ENCODE data around the gene CNDP2. TPM values are rescaled to one million over a fixed set of nuclear protein-coding genes. Genes with fewer than 3 reads are reported as not detected.
A peak's percentile ranks its signal among the peaks of the same experiment; 100 is the strongest.
"Not testable (repeated sequence)": the region's sequence is repeated elsewhere in the genome, so short reads cannot be mapped to it uniquely, and the experiment has no call there.

Gene CNDP2
- total RNA-seq, 1 donor from 2014 or later, result 185 TPM

- ATAC-seq, result no peak
Observed at GRCh38 chr18:74540652-74541421, 44.7 kb downstream of the CNDP2 start.

- peak; percentile 85 for ATAC-seq
Observed at GRCh38 chr18:74541703-74542555, 45.8 kb downstream of the CNDP2 start.

GRCh38 chr18:74544898-74545297, 48.7 kb downstream of the CNDP2 start:
- no peak for ATAC-seq

- no peak for ATAC-seq
Observed at GRCh38 chr18:74546007-74546406, 49.8 kb downstream of the CNDP2 start.

GRCh38 chr18:74546751-74547530, 50.8 kb downstream of the CNDP2 start:
- peak; percentile 16 for ATAC-seq

- no peak for ATAC-seq
Observed at GRCh38 chr18:74547860-74548259, 51.7 kb downstream of the CNDP2 start.

- ATAC-seq, result no peak
Observed at GRCh38 chr18:74549591-74550104, 53.5 kb downstream of the CNDP2 start.

GRCh38 chr18:74550886-74551285, 54.7 kb downstream of the CNDP2 start:
- no peak for ATAC-seq

- ATAC-seq, result no peak
Observed at GRCh38 chr18:74551452-74551851, 55.3 kb downstream of the CNDP2 start.

GRCh38 chr18:74551936-74552555, 55.9 kb downstream of the CNDP2 start:
- ATAC-seq, result peak; percentile 94

- no peak for ATAC-seq
Observed at GRCh38 chr18:74556126-74556525, 60.0 kb downstream of the CNDP2 start.

GRCh38 chr18:74558096-74558495, 61.9 kb downstream of the CNDP2 start:
- no peak for ATAC-seq

- no peak for ATAC-seq
Observed at GRCh38 chr18:74562131-74562730, 66.1 kb downstream of the CNDP2 start.

- no peak for ATAC-seq
Observed at GRCh38 chr18:74562775-74563174, 66.6 kb downstream of the CNDP2 start.

- ATAC-seq, result no peak
Observed at GRCh38 chr18:74563999-74564398, 67.8 kb downstream of the CNDP2 start.

GRCh38 chr18:74565164-74565563, 69.0 kb downstream of the CNDP2 start:
- not testable (repeated sequence) for ATAC-seq

GRCh38 chr18:74565993-74566392, 69.8 kb downstream of the CNDP2 start:
- ATAC-seq, result not testable (repeated sequence)

GRCh38 chr18:74567822-74568221, 71.7 kb downstream of the CNDP2 start:
- ATAC-seq, result no peak

- no peak for ATAC-seq
Observed at GRCh38 chr18:74569401-74569800, 73.2 kb downstream of the CNDP2 start.

- ATAC-seq, result no peak
Observed at GRCh38 chr18:74570266-74570665, 74.1 kb downstream of the CNDP2 start.

GRCh38 chr18:74571895-74572680, 75.9 kb downstream of the CNDP2 start:
- ATAC-seq, result no peak

Data from esophagus mucosa (tissue), 1 donor.